Loucy (cell line): ENCODE measurements around the gene DYNLT4.
"Not testable (repeated sequence)": the region's sequence is repeated elsewhere in the genome, so short reads cannot be mapped to it uniquely, and the experiment has no call there.

Source experiments
- H2AFZ ChIP-seq: fragments of 200-600 bp; sonication (generic); 2 replicates; pipeline ENCODE4 v1.6.0; 2016; ENCODE audit warnings: antibody characterized with exemption, mild to moderate bottlenecking, low read length, moderate library complexity
- H3F3A ChIP-seq: fragments of 200-600 bp; 2 replicates; pipeline ENCODE4 v1.6.0; 2016; ENCODE audit warnings: antibody characterized with exemption, low read depth, mild to moderate bottlenecking
- H3K27me3 ChIP-seq: fragments of 200-600 bp; sonication (generic); 2 replicates; pipeline ENCODE4 v1.6.1; 2014; ENCODE audit warnings: low read length, mild to moderate bottlenecking; ENCODE audit not compliant: insufficient read depth, poor library complexity, severe bottlenecking
- H3K36me3 ChIP-seq: fragments of 200-600 bp; sonication (generic); 2 replicates; pipeline ENCODE4 v1.6.1; 2016; ENCODE audit warnings: low read length; ENCODE audit not compliant: insufficient read depth
- H3K4me1 ChIP-seq: fragments of 200-600 bp; sonication (generic); 2 replicates; pipeline ENCODE4 v1.5.1; 2014; ENCODE audit warnings: low read length, mild to moderate bottlenecking; ENCODE audit not compliant: insufficient read depth, poor library complexity, severe bottlenecking
- H3K4me2 ChIP-seq: fragments of 200-600 bp; sonication (generic); 2 replicates; pipeline ENCODE4 v1.6.0; 2014; ENCODE audit warnings: antibody characterized with exemption, low read length, low read depth, mild to moderate bottlenecking; ENCODE audit not compliant: poor library complexity, severe bottlenecking
- H3K4me3 ChIP-seq: fragments of 200-600 bp; sonication (generic); 2 replicates; pipeline ENCODE4 v1.5.1; 2014; ENCODE audit warnings: low read length, mild to moderate bottlenecking, mixed read lengths; ENCODE audit not compliant: poor library complexity, severe bottlenecking
- H3K79me2 ChIP-seq: fragments of 200-600 bp; sonication (generic); 2 replicates; pipeline ENCODE4 v1.6.1; 2014; ENCODE audit warnings: low read length; ENCODE audit not compliant: insufficient read depth
- H3K9ac ChIP-seq: fragments of 200-600 bp; sonication (generic); 2 replicates; pipeline ENCODE4 v1.6.0; 2014; ENCODE audit warnings: mild to moderate bottlenecking, low read depth, low read length, moderate library complexity; ENCODE audit not compliant: poor library complexity, severe bottlenecking
- H3K9me2 ChIP-seq: fragments of 200-600 bp; sonication (generic); replicated peaks from 2 replicates; pipeline ENCODE4 v1.6.1; 2016; ENCODE audit warnings: low read depth, low read length, mixed read lengths
- H3K9me3 ChIP-seq: fragments of 200-600 bp; sonication (generic); 2 replicates; pipeline ENCODE4 v1.6.1; 2014; ENCODE audit warnings: mild to moderate bottlenecking, antibody characterized with exemption, low read length, low read depth; ENCODE audit not compliant: insufficient read depth
- H4K20me1 ChIP-seq: fragments of 200-600 bp; sonication (generic); 2 replicates; pipeline ENCODE4 v1.6.0; 2014; ENCODE audit warnings: antibody characterized with exemption, low read length, mild to moderate bottlenecking; ENCODE audit not compliant: insufficient read depth, poor library complexity, severe bottlenecking
- EZH2phosphoT487 ChIP-seq: fragments of 200-600 bp; IDR thresholded peaks from 2 replicates; pipeline ENCODE4 v1.6.1; 2018; ENCODE audit warnings: antibody characterized with exemption, mild to moderate bottlenecking, moderate library complexity, borderline replicate concordance
- TF ChIP-seq, protein P1 (sequence below): fragments of 200-600 bp; sonication (generic); conservative IDR thresholded peaks from 2 replicates; pipeline ENCODE4 v1.5.1; 2014; ENCODE audit warnings: mild to moderate bottlenecking, antibody characterized with exemption, low read length

Gene DYNLT4

DNA sequence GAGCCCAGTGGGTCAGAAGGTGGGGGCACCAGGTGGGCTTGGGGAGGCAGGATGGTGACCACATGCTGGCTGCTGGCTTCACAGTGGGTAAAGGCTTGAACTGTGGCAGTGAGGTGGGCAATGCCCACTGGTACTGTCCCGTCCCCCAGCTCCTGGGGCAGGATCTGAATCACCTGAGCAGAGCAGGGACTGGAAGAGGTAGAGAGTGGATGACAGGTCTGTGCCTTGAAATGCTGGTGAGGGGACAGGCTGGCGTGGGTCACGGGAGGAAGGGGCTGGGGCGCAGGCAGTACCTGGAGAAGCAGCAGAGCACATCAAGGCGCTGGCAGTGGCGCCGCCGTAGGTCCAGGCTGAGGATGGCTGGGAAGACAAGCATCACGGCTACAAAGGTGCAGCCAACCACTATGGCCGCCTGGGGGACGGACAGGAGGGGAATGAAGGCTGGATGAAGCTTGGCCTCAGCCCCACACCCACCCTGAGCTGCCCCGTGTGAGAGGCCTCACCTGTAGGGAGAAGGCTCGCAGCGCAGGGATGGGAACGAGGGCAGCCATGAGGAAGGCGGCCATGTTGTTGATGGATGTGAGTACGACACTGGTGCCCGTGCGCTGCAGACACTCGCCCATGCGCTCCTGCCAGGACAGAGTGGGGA is 21.0 kb upstream of the DYNLT4 start:
- no peaks in the 10 kb centered on the region for H3K9me2 ChIP-seq
- H3K79me2 ChIP-seq: no peaks in the 10 kb centered on the region
- no peaks in the 10 kb centered on the region for H3K9me3 ChIP-seq
- H2AFZ ChIP-seq: no peak overlapping the region
- H3K27me3 ChIP-seq: no peaks in the 10 kb centered on the region
- H3F3A ChIP-seq: no peaks in the 10 kb centered on the region
- no peaks in the 10 kb centered on the region for H4K20me1 ChIP-seq
- TF ChIP-seq EZH2phosphoT487: no peak
- TF ChIP-seq, protein P1, sequence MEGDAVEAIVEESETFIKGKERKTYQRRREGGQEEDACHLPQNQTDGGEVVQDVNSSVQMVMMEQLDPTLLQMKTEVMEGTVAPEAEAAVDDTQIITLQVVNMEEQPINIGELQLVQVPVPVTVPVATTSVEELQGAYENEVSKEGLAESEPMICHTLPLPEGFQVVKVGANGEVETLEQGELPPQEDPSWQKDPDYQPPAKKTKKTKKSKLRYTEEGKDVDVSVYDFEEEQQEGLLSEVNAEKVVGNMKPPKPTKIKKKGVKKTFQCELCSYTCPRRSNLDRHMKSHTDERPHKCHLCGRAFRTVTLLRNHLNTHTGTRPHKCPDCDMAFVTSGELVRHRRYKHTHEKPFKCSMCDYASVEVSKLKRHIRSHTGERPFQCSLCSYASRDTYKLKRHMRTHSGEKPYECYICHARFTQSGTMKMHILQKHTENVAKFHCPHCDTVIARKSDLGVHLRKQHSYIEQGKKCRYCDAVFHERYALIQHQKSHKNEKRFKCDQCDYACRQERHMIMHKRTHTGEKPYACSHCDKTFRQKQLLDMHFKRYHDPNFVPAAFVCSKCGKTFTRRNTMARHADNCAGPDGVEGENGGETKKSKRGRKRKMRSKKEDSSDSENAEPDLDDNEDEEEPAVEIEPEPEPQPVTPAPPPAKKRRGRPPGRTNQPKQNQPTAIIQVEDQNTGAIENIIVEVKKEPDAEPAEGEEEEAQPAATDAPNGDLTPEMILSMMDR: no peak
- no peak overlapping the region for H3K4me2 ChIP-seq
- H3K9ac ChIP-seq: no peak overlapping the region
- H3K4me3 ChIP-seq: no peak overlapping the region
- H3K4me1 ChIP-seq: no peaks in the 10 kb centered on the region
- H3K36me3 ChIP-seq: no peaks in the 10 kb centered on the region

DNA sequence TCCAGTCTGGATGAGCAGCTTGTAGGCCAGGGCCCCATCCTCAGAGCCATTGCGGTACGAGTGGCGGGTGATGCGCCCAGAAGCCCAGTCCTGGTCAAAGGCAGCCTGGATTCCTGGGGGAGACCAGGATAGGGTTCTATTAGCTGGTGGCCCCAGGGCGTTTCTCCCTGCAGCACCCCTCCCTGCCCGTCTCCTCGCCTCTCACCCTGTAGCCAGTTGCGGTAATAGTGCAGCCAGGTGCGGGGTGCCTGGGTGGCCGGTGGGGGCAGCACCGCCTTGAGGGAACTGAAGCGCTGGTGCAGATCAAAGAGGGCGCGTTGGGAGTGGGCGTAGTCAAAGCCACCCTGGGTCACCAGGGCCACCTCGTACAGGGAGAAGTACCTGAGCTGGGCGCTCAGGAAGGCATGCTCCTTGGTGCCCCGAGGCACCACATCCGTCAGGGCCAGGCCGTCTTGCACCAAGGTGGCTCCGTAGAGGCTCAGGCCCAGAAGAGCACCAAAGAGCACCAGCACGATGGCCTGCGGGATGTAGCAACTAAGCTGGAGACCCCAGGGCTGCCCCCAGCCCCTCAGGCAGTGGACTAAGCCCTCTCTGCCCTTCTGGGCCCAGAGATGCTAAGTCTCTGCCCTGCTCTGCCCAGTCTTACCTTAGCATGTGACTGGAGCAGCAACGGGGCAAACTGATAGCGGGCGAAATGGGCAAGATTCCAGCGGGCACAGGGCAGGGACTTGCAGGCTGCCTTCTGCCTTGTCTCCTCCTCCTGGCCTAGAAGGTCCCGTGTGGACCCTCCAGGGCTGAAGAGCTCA is 20.2 kb upstream of the DYNLT4 start:
- H3K4me3 ChIP-seq: no peak overlapping the region
- H3K79me2 ChIP-seq: no peaks in the 10 kb centered on the region
- H4K20me1 ChIP-seq: no peaks in the 10 kb centered on the region
- TF ChIP-seq EZH2phosphoT487: no peak
- TF ChIP-seq, protein P1: no peak
- no peaks in the 10 kb centered on the region for H3K27me3 ChIP-seq
- H2AFZ ChIP-seq: no peak overlapping the region
- no peak overlapping the region for H3K9ac ChIP-seq
- no peaks in the 10 kb centered on the region for H3K9me2 ChIP-seq
- H3K4me1 ChIP-seq: no peaks in the 10 kb centered on the region
- H3K4me2 ChIP-seq: no peak overlapping the region
- H3K36me3 ChIP-seq: no peaks in the 10 kb centered on the region
- H3F3A ChIP-seq: no peaks in the 10 kb centered on the region
- H3K9me3 ChIP-seq: no peaks in the 10 kb centered on the region

DNA sequence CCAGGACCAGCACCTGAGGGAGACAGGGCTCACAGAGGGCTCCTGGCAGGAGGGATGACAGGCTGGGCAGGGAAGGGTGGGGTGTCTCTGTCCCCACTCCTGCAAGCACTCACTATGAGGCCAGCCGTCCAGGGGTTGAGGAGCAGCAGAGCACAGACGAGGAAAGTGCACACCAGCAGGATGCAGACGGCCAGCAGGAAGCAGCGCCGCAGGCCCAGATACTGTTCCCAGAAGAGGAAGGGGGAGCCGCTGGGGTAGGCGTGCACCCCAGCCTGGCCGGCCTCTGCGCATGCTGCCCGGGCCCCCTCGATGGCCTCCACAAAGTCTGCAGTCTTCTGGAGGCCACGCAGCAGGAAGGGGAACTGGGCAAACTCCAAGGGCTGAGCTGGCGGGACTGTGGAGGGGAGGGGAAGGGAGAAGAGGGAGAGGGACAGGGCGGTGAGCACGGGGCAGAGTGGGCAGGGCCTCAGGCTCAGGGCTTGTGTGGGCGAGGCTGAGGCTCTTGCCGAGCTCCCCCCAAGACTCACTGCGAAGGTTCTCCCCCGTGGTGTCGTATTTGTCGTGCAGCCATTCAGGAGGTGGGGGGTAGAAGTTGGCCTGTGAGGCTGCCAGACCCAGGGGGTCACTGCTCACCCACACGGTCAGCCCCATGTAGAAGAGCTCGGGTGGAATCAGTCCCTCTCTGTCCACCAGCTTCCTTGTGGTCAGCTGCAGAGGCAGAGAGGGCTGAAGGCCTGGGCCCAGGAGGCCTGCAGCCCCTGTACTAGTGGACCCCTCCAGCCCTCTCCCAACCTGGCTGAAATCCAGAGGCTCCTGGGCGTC is 19.4 kb upstream of the DYNLT4 start:
- Histone ChIP-seq H3K9me2 (no peaks in the 10 kb centered on the region), H3K79me2 (no peaks in the 10 kb centered on the region), H3K9ac (no peak overlapping the region), H3K4me2 (no peak overlapping the region), H2AFZ (no peak overlapping the region), H3K4me3 (no peak overlapping the region), H3K27me3 (no peaks in the 10 kb centered on the region), H3K9me3 (no peaks in the 10 kb centered on the region), H3F3A (no peaks in the 10 kb centered on the region), H3K4me1 (no peaks in the 10 kb centered on the region), H4K20me1 (no peaks in the 10 kb centered on the region), H3K36me3 (no peaks in the 10 kb centered on the region)
- no peak for TF ChIP-seq EZH2phosphoT487
- TF ChIP-seq, protein P1: no peak

DNA sequence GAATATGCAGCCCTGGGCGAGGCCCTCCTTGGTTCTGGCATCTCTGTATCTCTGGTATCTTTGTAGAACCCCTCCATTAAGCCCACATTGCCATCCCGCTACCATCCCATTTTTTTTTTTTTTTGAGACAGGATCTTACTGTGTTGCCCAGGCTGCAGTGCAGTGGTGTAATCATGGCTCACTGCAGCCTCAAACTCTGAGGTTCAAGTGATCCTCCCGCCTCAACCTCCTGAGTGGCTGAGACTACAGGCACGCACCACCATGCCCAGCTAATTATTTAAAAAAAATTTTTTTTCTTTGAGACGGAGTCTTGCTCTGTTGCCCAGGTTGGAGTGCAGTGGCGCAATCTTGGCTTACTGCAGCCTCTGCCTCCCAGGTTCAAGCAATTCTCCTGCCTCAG is 17.2 kb upstream of the DYNLT4 start:
- not testable (repeated sequence) for H3K36me3 ChIP-seq, H3K9me3 ChIP-seq, H3K79me2 ChIP-seq, H2AFZ ChIP-seq, H3K4me3 ChIP-seq, H3K9ac ChIP-seq, H4K20me1 ChIP-seq, H3F3A ChIP-seq, H3K9me2 ChIP-seq, H3K4me1 ChIP-seq, H3K27me3 ChIP-seq, H3K4me2 ChIP-seq
